Activated B cell treated with CpG ODN at 0.5 μM for 24 hours (primary cell): ENCODE measurements around the gene TMPRSS5. TPM values are rescaled to one million over a fixed set of nuclear protein-coding genes. Genes with fewer than 3 reads are reported as not detected.

Experiments used
- ATAC-seq: fragments of 200-7000 bp; cut with Tn5 transposase; one replicate; pipeline ENCODE4 v1.10.0; 2021; ENCODE audit warnings: low read depth, mild to moderate bottlenecking, moderate library complexity
- CTCF ChIA-PET: fragments of 350-600 bp; sonication (Branson Sonifier 250); formaldehyde crosslinking; loops from one replicate; lab custom pipeline; 2021; ENCODE audit warnings: antibody characterized with exemption; lab: Charles Lee
- POLR2A ChIA-PET: fragments of 350-600 bp; sonication (Branson Sonifier 250); formaldehyde crosslinking; loops from one replicate; lab custom pipeline; 2021; ENCODE audit warnings: antibody characterized with exemption; lab: Charles Lee
- DNase-seq: peaks from one replicate; pipeline ENCODE4 v3.0.0; 2022
- H3K27ac Mint-ChIP-seq: one replicate; pipeline ENCODE4 v1.8.0; 2020; ENCODE audit warnings: mixed read lengths
- H3K27me3 Mint-ChIP-seq: one replicate; pipeline ENCODE4 v1.8.0; 2021; ENCODE audit warnings: mixed read lengths
- H3K36me3 Mint-ChIP-seq: one replicate; pipeline ENCODE4 v1.8.0; 2021; ENCODE audit warnings: low read depth, mixed read lengths
- H3K4me1 Mint-ChIP-seq: one replicate; pipeline ENCODE4 v1.8.0; 2021; ENCODE audit warnings: mixed read lengths
- H3K4me3 Mint-ChIP-seq: one replicate; pipeline ENCODE4 v1.8.0; 2020; ENCODE audit warnings: mild to moderate bottlenecking, mixed read lengths
- H3K9me3 Mint-ChIP-seq: one replicate; pipeline ENCODE4 v1.8.0; 2020; ENCODE audit warnings: mixed read lengths
- intact Hi-C: fragments of 100-400 bp; cut with micrococcal nuclease; formaldehyde crosslinking; loops from one replicate; pipeline ENCODE4 v1.15.1; 2024
- total RNA-seq: library from RNA; stranded (reverse); gene quantifications from 2 replicates; pipeline ENCODE4 v1.2.3, GENCODE V29; 2022
- TF ChIP-seq, protein P1 (sequence below): fragments of 200-600 bp; IDR thresholded peaks from one replicate; pipeline ENCODE4 v1.8.0; 2022; ENCODE audit warnings: antibody characterized with exemption, mild to moderate bottlenecking

TMPRSS5 gene
- total RNA-seq, 1 donor from 2014 or later, result 3.1 TPM

DNA sequence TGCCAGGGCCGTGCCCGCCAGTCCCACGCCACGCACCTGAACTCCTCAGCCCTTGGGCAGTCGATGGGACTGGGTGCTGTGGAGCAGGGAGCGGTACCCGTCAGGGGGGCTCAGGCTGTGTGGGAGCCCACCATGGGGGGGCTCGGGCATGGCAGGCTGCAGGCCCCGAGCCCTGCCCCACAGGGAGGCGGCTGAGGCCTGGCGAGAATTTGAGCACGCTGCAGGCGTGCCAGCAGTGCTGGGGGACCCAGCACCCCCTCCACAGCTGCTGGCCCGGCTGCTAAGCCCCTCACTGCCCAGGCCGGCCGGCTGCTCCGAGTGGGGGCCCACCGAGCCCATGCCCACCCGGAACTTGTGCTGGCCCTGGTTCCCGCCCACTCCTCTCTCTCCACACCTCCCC is 56.8 kb downstream of the TMPRSS5 start:
- no peaks in the 10 kb centered on the region for H3K9me3 Mint-ChIP-seq
- no peaks in the 10 kb centered on the region for H3K36me3 Mint-ChIP-seq
- H3K27ac Mint-ChIP-seq, result no peak overlapping the region
- TF ChIP-seq, protein P1, sequence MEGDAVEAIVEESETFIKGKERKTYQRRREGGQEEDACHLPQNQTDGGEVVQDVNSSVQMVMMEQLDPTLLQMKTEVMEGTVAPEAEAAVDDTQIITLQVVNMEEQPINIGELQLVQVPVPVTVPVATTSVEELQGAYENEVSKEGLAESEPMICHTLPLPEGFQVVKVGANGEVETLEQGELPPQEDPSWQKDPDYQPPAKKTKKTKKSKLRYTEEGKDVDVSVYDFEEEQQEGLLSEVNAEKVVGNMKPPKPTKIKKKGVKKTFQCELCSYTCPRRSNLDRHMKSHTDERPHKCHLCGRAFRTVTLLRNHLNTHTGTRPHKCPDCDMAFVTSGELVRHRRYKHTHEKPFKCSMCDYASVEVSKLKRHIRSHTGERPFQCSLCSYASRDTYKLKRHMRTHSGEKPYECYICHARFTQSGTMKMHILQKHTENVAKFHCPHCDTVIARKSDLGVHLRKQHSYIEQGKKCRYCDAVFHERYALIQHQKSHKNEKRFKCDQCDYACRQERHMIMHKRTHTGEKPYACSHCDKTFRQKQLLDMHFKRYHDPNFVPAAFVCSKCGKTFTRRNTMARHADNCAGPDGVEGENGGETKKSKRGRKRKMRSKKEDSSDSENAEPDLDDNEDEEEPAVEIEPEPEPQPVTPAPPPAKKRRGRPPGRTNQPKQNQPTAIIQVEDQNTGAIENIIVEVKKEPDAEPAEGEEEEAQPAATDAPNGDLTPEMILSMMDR, result no peak
- intact Hi-C loops, result no loop called here
- ATAC-seq (no peak), DNase-seq (no peak)
- POLR2A ChIA-PET, result no interaction called here
- peaks cover 9% of the 10 kb centered on the region for H3K27me3 Mint-ChIP-seq
- no peak overlapping the region for H3K4me3 Mint-ChIP-seq
- no peaks in the 10 kb centered on the region for H3K4me1 Mint-ChIP-seq
- CTCF ChIA-PET, result interaction anchor here (1.0 kb wide), 1 partner anchor 44 kb away, joined by 3 read pairs; no protein-coding TSS in a partner anchor

DNA sequence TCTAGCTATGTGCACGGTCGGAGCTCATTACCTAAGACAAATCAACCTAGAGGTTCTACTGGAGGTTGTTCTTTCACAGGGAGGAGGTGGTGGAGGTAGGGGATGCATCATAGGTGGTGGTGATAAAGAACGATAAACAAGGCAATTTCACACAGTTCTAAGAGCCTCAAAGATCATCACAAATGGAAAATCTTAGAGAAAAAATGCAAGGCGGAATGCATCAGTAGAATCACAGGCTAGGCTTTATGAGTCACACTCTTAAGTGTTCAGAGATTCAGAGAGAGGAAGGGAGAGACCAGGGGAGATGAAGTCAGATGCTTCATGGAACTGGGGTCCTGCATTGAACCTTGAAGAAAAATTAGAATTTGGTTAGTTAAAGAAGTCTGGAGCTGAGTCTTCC is 58.3 kb downstream of the TMPRSS5 start:
- H3K27ac Mint-ChIP-seq, result no peak overlapping the region
- TF ChIP-seq, protein P1, result no peak
- intact Hi-C loops, result no loop called here
- no peak for ATAC-seq
- no peaks in the 10 kb centered on the region for H3K4me1 Mint-ChIP-seq
- H3K36me3 Mint-ChIP-seq, result no peaks in the 10 kb centered on the region
- peaks cover 2% of the 10 kb centered on the region for H3K27me3 Mint-ChIP-seq
- POLR2A ChIA-PET, result no interaction called here
- no peak overlapping the region for H3K4me3 Mint-ChIP-seq
- no peaks in the 10 kb centered on the region for H3K9me3 Mint-ChIP-seq
- DNase-seq, result no peak
- CTCF ChIA-PET, result no interaction called here

DNA sequence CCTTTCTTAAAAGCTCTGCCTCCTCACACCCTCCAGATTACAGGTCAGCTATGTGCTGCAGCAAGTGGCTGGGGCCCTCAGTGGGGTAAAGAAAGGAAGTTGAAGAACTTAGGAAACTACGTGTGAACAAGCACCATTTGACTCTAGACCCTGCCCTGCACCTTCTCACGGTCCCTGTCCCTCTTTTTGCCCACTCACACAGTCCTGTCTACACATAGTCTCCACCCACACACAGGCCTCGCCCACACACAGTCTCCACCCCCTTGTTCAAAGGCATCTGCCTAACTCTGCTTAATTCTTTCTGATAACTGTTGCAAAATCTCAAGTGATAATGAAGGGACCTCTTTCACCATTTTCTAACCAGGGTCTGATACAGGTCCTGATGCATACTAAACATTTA is 59.0 kb downstream of the TMPRSS5 start:
- intact Hi-C loops, result no loop called here
- H3K27me3 Mint-ChIP-seq, result no peaks in the 10 kb centered on the region
- ChIA-PET CTCF (no interaction called here), POLR2A (no interaction called here)
- no peaks in the 10 kb centered on the region for H3K9me3 Mint-ChIP-seq
- no peak overlapping the region for H3K4me3 Mint-ChIP-seq
- ATAC-seq (no peak), DNase-seq (no peak)
- no peaks in the 10 kb centered on the region for H3K36me3 Mint-ChIP-seq
- no peak overlapping the region for H3K27ac Mint-ChIP-seq
- H3K4me1 Mint-ChIP-seq, result no peaks in the 10 kb centered on the region
- TF ChIP-seq, protein P1, result no peak

DNA sequence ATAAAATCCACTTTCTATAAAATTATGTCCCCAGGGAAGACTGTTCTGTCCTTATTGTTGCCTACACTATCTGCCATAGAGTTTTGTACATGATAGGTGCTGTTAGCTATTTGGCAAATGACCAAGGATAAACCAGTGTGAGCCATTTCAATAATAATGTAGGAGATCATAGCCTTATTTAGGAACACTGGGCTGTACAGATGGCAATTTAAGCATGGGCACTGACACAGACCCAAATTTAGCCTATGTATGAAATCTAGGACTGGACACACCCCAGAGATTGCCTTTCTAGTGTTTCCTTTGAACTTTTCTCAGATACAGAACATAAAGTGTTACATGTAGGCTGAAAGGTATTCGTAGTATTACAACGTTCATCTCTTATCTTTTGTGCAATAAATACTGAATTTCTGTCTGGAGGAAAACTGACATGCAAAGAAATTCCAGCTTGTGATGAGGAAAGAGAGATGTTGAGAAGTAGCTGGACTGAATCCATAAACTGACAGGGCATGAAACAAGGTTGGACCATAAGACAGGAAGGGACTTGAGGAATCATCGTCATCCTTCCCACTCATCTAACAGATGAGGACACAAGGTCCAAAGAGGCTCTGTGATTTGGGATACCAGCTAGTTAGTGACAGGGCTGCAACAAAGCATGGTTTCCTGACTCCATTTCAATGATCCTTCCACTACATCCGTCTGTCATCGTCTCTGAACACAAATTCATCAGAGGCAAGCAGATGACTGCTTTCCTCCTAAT is 60.3 kb downstream of the TMPRSS5 start:
- Mint-ChIP-seq H3K4me1 (no peaks in the 10 kb centered on the region), H3K4me3 (no peak overlapping the region), H3K27ac (no peak overlapping the region), H3K36me3 (no peaks in the 10 kb centered on the region), H3K27me3 (no peaks in the 10 kb centered on the region), H3K9me3 (no peaks in the 10 kb centered on the region)
- ChIA-PET CTCF (no interaction called here), POLR2A (no interaction called here)
- ATAC-seq (no peak), DNase-seq (no peak)
- intact Hi-C loops, result no loop called here
- TF ChIP-seq, protein P1, result no peak

DNA sequence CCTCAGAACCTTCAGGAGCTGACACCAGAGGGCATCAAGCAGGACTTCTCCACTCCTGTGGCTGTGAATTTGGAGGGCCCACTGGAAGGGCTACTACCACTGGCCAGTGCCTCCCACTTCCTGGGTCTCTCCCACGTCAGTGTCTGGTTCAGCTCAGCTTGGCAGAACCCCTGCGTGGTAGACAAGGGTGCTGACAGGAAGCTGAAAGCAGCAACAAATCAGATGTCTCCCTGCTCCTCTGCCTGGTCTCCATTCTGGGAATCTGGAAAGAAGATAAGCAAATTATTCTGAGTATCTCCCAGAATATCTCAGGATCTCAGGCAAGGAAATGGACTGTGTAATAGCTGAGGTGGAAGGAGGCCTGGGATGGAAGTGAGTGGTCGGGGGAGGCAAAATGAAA is 61.5 kb downstream of the TMPRSS5 start:
- no peak overlapping the region for H3K4me3 Mint-ChIP-seq
- intact Hi-C loops, result no loop called here
- ChIA-PET POLR2A (no interaction called here), CTCF (interaction anchor here (1.2 kb wide), 1 partner anchor 618 kb away, joined by 4 read pairs; no protein-coding TSS in a partner anchor)
- ATAC-seq (no peak), DNase-seq (no peak)
- no peak overlapping the region for H3K27ac Mint-ChIP-seq
- TF ChIP-seq, protein P1, result no peak
- no peaks in the 10 kb centered on the region for H3K9me3 Mint-ChIP-seq
- no peaks in the 10 kb centered on the region for H3K4me1 Mint-ChIP-seq
- H3K27me3 Mint-ChIP-seq, result no peaks in the 10 kb centered on the region
- H3K36me3 Mint-ChIP-seq, result no peaks in the 10 kb centered on the region
